Erythroblast (primary cell): ENCODE data around the gene GPR156.

Experiments
- GATA1 ChIP-seq: IDR thresholded peaks from 2 replicates; pipeline ENCODE4 v1.6.1; 2011; ENCODE audit warnings: low read depth, mild to moderate bottlenecking, control low read depth, low read length, moderate library complexity
- POLR2A ChIP-seq: IDR thresholded peaks from 2 replicates; pipeline ENCODE4 v1.6.1; 2011; ENCODE audit warnings: mild to moderate bottlenecking, low read length

DNA sequence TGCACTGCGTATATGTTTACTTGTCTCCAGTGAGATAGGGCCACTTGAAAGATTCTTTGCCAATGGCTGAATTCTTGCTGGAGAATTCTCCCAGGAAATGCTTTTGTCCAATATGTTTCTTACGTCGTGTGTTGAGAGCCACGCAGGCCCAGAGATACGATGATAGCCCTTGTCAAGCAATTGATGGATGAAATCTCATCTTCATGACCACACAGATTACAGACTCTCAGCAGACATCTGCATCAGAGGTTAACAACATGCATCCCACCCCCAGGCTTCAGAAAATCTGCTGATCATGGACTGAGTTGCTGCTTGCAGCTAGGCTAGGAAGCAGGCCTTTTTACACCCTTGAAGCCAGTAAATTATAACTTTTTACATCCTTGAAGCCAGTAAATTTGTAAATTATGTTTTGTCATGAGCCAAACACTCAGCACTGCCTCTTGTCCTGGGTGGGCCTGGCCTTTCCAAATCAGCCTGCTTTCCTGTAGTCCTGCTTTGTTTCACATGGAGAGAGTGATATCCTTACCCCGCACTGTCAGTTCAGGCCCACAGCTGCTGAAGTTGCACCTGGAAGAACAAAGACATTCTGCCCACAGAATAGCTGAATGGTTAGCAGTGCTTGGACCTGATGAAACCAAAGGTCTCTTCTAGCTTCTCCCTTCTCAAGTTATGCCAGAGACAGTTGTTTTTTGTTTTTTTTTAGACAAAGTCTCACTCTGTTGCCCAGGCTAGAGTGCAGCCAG lies 84.4 kb downstream of the GPR156 start:
- no peak for TF ChIP-seq POLR2A
- TF ChIP-seq GATA1: no peak
